ENCODE data around the gene CHEK1.

CHEK1 gene

GRCh38 chr11:125701858-125702621 lies 77.1 kb downstream of the CHEK1 start:
- TF ChIP-seq CTCF (IDR thresholded peaks at IDR 0.05): no peak

- TF ChIP-seq CTCF (IDR thresholded peaks at IDR 0.05): no peak
Measured at GRCh38 chr11:125720781-125721180, 95.8 kb downstream of the CHEK1 start.

- TF ChIP-seq CTCF (IDR thresholded peaks at IDR 0.05): peak; percentile 21; the same call in 1 of the 2 replicates
Measured at GRCh38 chr11:125724125-125724524, 99.2 kb downstream of the CHEK1 start.

Data from LNCAP (cell line).